Activated CD4-positive, alpha-beta T cell treated with anti-CD3 and anti-CD28 coated beads for 36 hours (primary cell): ENCODE measurements around the gene TSPO2. TPM values are rescaled to one million over a fixed set of nuclear protein-coding genes. Genes with fewer than 3 reads are reported as not detected.

Experiments
- ATAC-seq: fragments of 200-7000 bp; cut with Tn5 transposase; one replicate; pipeline ENCODE4 v1.10.0; 2021; ENCODE audit warnings: mild to moderate bottlenecking, moderate library complexity
- CTCF ChIA-PET: fragments of 350-600 bp; sonication (Branson Sonifier 250); formaldehyde crosslinking; loops from one replicate; lab custom pipeline; 2021; ENCODE audit warnings: antibody characterized with exemption; lab: Charles Lee
- POLR2A ChIA-PET: fragments of 350-600 bp; sonication (Branson Sonifier 250); formaldehyde crosslinking; loops from one replicate; lab custom pipeline; 2021; ENCODE audit warnings: antibody characterized with exemption, inconsistent platforms; lab: Charles Lee
- DNase-seq: peaks from one replicate; pipeline ENCODE4 v3.0.0-alpha.2; 2020
- H3K27ac Mint-ChIP-seq: one replicate; pipeline ENCODE4 v1.8.0; 2021; ENCODE audit warnings: mixed read lengths
- H3K27me3 Mint-ChIP-seq: one replicate; pipeline ENCODE4 v1.8.0; 2021; ENCODE audit warnings: mixed read lengths
- H3K36me3 Mint-ChIP-seq: one replicate; pipeline ENCODE4 v1.8.0; 2021; ENCODE audit warnings: low read depth, mixed read lengths
- H3K4me1 Mint-ChIP-seq: one replicate; pipeline ENCODE4 v1.8.0; 2021; ENCODE audit warnings: mixed read lengths
- H3K4me3 Mint-ChIP-seq: one replicate; pipeline ENCODE4 v1.8.0; 2021; ENCODE audit warnings: mild to moderate bottlenecking, moderate library complexity, mixed read lengths
- H3K9me3 Mint-ChIP-seq: one replicate; pipeline ENCODE4 v1.8.0; 2021; ENCODE audit warnings: low read depth, mixed read lengths
- intact Hi-C, 2 experiments: fragments of 100-400 bp; cut with DNase I in 1 of 2; cut with micrococcal nuclease in 1 of 2; formaldehyde crosslinking; loops; one replicate each; pipeline versions ENCODE4 v1.14.2 to v1.15.1; 2022 to 2024; cut with DNase I, micrococcal nuclease
- total RNA-seq, 2 experiments: library from RNA; stranded (reverse); gene quantifications; one replicate each; pipeline ENCODE4 v1.2.3, GENCODE V29; 2021

The TSPO2 gene
- total RNA-seq, 2 experiments from 2014 or later = not detected

DNA sequence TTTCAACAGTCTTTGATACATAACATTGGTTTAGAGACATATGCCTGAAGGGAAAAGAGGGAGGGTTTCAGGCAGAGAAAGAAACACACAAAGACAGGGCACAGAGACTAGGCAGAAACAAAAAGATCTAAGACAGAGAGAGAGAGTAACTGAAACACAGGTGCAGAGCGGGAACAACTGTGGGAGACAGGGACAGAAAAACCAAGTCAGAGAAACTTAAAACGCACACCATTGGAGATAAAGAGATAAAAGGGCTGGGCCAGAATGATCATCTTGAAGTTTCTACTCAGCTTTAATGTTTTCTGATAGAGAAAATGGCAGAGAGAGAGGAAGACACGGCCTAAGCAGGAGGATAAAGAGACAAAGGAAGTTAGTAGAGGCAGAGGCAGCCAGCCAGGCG lies 15.0 kb upstream of the TSPO2 start:
- Mint-ChIP-seq H3K4me3 (peak overlapping the region; percentile 73), H3K27ac (peak overlapping the region; percentile 73), H3K9me3 (no peaks in the 10 kb centered on the region), H3K4me1 (peaks cover 17% of the 10 kb centered on the region), H3K36me3 (no peaks in the 10 kb centered on the region), H3K27me3 (no peaks in the 10 kb centered on the region)
- intact Hi-C loops = loop anchor here (1.0 to 5.0 kb wide), 3 partner anchors 21 to 290 kb away; no protein-coding TSS in a partner anchor
- ATAC-seq (no peak), DNase-seq (no peak)
- ChIA-PET CTCF (interaction anchor here (0.6 to 3.4 kb wide), 19 partner anchors 8 to 1152 kb away, joined by 3 to 27 read pairs (median 5); partner anchors contain the start of gene TSPO2), POLR2A (interaction anchor here (1.2 kb wide), 1 partner anchor 32 kb away, joined by 3 read pairs; no protein-coding TSS in a partner anchor)

DNA sequence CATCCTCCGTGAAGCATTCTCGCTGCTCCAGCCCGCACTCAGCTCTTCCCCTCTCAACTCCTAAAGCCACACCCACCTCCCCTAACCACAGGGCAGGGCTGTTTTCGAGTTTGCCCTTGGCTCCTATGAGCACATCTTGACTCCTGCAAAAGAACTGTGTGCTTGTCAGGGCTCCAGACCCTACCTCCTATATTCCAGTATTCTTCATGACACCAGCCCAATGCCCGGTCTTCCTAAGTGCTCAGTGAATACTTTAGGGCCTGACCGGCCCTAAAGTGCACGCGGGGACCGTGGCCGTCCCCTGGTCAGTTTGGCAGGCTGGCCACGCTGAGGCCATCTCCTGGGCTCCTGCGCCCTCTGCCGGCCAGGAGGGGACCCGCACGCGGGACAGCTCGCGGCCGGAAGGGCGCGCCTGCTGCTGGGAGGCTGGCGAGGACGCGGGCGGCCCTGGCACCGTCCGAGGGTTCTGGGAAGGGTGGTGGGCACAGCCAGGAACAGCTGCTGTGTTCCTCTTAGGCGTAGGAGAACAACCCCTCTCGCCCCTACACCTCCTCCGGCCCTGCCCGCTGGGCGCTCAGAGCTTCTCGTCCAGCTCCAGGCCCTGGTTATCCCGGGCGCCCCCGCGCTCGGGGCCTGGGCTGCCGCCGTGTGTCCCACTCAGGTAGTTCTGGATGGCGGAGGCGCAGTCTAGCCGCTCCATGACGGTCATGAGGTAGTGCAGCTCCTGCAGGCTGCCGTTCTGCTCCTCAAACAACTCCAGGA lies 14.3 kb upstream of the TSPO2 start:
- intact Hi-C loops = loop anchor here (1.0 to 5.0 kb wide), 5 partner anchors 22 to 700 kb away; no protein-coding TSS in a partner anchor
- ATAC-seq = peak; percentile 88
- H3K4me1 Mint-ChIP-seq = peaks cover 17% of the 10 kb centered on the region

DNA sequence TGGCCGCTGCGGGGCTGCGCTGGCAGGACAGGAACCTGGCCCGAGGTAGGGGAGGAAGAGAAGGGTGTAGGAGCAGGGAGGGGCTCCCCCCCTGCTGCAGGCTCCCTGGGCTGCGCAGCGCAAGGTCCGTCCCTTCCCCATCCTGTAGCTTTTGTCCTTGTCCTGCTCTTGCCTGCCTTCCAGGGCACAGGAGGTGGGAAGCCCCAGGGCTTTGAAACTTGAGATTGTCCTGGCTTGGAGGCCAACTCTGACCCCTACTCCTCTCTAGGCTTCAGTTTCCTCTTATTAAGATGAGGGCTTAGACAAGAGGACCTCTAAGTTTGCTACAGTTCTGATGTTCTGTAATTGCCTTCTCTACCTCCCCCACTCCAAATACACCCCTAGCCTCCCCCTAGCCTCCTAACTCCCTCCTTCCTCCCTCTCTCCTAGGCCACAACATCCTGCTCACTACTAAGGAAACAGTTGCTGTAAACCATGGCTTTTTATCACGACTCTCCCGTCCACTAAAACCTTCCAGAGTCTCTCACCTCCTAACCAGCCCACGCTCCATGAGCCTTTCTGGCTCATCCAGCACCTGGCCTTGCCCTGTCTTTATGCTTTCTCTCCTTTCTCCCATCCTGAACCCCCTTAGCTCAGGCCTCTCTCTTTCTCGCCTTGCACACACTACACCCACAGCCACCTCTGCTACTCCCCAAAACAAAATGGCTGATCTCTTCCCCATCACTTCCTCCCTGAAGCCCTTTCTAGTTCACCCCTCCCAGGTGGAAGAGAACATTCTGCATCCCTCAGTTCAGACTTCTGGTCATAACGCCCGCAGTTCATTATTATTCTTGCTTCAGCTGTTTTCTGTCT lies 13.5 kb upstream of the TSPO2 start:
- POLR2A ChIA-PET = interaction anchor here (0.6 to 1.2 kb wide), 4 partner anchors 9 to 471 kb away, joined by 3 to 5 read pairs (median 4); partner anchors contain the start of genes NFYA and OARD1
- intact Hi-C loops = loop anchor here in 1 of 2 experiments (1.0 to 5.0 kb wide), 5 partner anchors 22 to 700 kb away; no protein-coding TSS in a partner anchor
- H3K4me3 Mint-ChIP-seq = peak overlapping the region; percentile 73
- H3K9me3 Mint-ChIP-seq = no peaks in the 10 kb centered on the region
- H3K27ac Mint-ChIP-seq = peak overlapping the region; percentile 82
- H3K36me3 Mint-ChIP-seq = no peaks in the 10 kb centered on the region
- DNase-seq (no peak), ATAC-seq (peak; percentile 48)
- H3K4me1 Mint-ChIP-seq = peaks cover 17% of the 10 kb centered on the region
- CTCF ChIA-PET = interaction anchor here (0.6 to 3.4 kb wide), 20 partner anchors 7 to 1681 kb away, joined by 3 to 27 read pairs (median 6); partner anchors contain the start of gene TSPO2
- no peaks in the 10 kb centered on the region for H3K27me3 Mint-ChIP-seq

More for the DNA sequence above, 14.3 kb upstream of the TSPO2 start:
- peak overlapping the region; percentile 77 for H3K27ac Mint-ChIP-seq
- POLR2A ChIA-PET = interaction anchor here (0.6 to 1.2 kb wide), 4 partner anchors 8 to 45 kb away, joined by 3 to 5 read pairs (median 4); partner anchors contain the start of genes NFYA and OARD1
- CTCF ChIA-PET = interaction anchor here (0.6 to 3.4 kb wide), 25 partner anchors 8 to 1191 kb away, joined by 3 to 27 read pairs (median 5); partner anchors contain the start of gene TSPO2
- H3K36me3 Mint-ChIP-seq = no peaks in the 10 kb centered on the region
- H3K9me3 Mint-ChIP-seq = no peaks in the 10 kb centered on the region
- peak; percentile 89 for DNase-seq
- no peaks in the 10 kb centered on the region for H3K27me3 Mint-ChIP-seq
- H3K4me3 Mint-ChIP-seq = peak overlapping the region; percentile 73

DNA sequence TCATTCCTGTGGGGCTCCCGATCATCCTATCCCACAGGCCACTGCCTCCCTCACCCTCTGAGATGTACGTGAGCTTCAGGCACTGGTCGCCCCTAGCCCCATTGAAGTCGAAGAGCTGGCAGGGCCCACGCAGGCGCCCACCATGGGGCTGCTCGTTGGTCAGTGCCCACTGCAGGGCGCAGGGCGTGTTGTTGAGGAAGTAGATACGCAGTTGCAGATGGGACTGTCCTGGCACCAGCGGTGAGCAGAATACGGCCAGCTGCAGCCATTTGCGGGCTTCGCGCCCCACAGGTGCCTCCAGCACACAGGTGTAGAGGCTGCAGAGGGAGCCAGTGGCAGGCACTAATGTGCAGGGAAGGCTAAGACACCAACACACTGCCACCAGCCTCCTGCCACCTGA lies 9.4 kb upstream of the TSPO2 start:
- ChIA-PET CTCF (interaction anchor here (0.7 kb wide), 1 partner anchor 11 kb away, joined by 3 read pairs; no protein-coding TSS in a partner anchor), POLR2A (interaction anchor here (0.7 kb wide), 1 partner anchor 16 kb away, joined by 3 read pairs; no protein-coding TSS in a partner anchor)
- H3K4me1 Mint-ChIP-seq = peaks cover 9% of the 10 kb centered on the region
- ATAC-seq (no peak), DNase-seq (no peak)
- H3K27ac Mint-ChIP-seq = no peak overlapping the region
- intact Hi-C loops = no loop called here
- no peak overlapping the region for H3K4me3 Mint-ChIP-seq
- no peaks in the 10 kb centered on the region for H3K36me3 Mint-ChIP-seq
- H3K9me3 Mint-ChIP-seq = no peaks in the 10 kb centered on the region
- H3K27me3 Mint-ChIP-seq = no peaks in the 10 kb centered on the region

DNA sequence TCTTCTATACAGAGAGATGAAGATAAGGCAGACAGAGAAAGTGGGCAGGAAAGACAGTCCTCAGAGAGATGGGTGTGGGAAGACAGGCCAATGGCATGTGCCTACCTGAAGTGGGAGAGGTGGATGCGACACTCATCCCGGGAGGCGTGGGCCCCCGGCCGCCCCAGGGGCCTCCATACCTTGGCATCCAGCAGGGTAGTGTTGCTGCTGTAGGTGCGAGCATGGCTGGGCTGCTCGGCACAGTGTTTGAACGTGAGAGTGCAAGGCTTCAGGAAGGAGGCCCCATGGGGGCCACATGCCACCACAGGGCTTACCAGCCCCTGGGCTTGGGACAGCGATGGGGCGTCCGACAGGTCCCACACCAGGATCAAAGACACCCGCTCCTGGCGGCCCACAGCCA lies 8.5 kb upstream of the TSPO2 start:
- DNase-seq (no peak), ATAC-seq (no peak)
- POLR2A ChIA-PET = no interaction called here
- no peaks in the 10 kb centered on the region for H3K27me3 Mint-ChIP-seq
- H3K9me3 Mint-ChIP-seq = no peaks in the 10 kb centered on the region
- intact Hi-C loops = no loop called here
- peaks cover 6% of the 10 kb centered on the region for H3K4me1 Mint-ChIP-seq
- H3K27ac Mint-ChIP-seq = no peak overlapping the region
- H3K36me3 Mint-ChIP-seq = no peaks in the 10 kb centered on the region
- no peak overlapping the region for H3K4me3 Mint-ChIP-seq
- CTCF ChIA-PET = interaction anchor here (0.6 to 0.7 kb wide), 2 partner anchors 145 to 1442 kb away, joined by 3 to 5 read pairs; no protein-coding TSS in a partner anchor

DNA sequence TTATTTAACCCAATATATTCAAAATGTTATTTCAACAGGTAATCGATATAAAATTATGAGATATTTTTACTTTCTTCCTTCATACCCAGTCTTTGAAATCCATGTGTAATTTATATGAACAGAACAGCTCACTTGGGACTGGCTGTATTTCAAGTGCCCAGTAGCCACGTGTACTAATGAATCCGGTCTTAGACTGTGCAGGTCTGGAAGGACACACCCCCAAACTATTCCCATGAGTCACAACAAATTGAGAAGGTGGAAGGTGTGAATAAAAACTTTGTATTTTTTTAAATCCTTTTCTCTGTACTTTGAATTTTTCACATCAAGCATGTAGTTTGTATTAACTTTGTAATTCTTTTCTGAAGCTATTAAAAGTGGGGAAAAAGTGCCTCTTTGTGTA lies 6.1 kb upstream of the TSPO2 start:
- Mint-ChIP-seq H3K4me3 (no peak overlapping the region), H3K36me3 (no peaks in the 10 kb centered on the region), H3K27me3 (no peaks in the 10 kb centered on the region), H3K4me1 (peaks cover 8% of the 10 kb centered on the region), H3K27ac (no peak overlapping the region), H3K9me3 (no peaks in the 10 kb centered on the region)
- ATAC-seq (no peak), DNase-seq (no peak)
- CTCF ChIA-PET = interaction anchor here (1.1 to 1.7 kb wide), 3 partner anchors 9 to 35 kb away, joined by 3 to 7 read pairs (median 3); no protein-coding TSS in a partner anchor
- intact Hi-C loops = no loop called here
- POLR2A ChIA-PET = no interaction called here

DNA sequence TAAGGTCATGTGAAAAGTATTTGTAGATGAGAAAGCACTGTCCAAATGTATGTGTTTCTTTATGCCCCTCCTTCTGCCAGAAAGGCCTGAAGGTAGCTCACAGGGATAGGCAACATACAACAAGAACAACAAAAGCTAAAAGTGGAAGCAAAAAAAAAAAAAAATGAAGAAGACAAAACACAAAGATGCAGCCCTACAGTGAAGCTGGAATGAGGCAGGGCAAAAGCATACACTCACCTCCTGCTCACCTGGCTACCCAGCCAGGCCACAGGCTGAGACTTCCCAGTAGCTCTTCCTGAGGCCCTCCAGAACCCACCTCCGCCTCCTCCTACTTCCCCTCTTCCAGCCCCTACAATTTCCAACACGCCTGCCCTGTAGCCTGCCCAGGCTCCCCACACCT lies 5.7 kb upstream of the TSPO2 start:
- Mint-ChIP-seq H3K27ac (no peak overlapping the region), H3K4me3 (no peak overlapping the region), H3K4me1 (peaks cover 8% of the 10 kb centered on the region), H3K9me3 (no peaks in the 10 kb centered on the region), H3K27me3 (no peaks in the 10 kb centered on the region), H3K36me3 (no peaks in the 10 kb centered on the region)
- ATAC-seq (no peak), DNase-seq (no peak)
- ChIA-PET POLR2A (no interaction called here), CTCF (interaction anchor here (1.1 to 1.7 kb wide), 5 partner anchors 9 to 1103 kb away, joined by 3 to 7 read pairs (median 3); no protein-coding TSS in a partner anchor)
- intact Hi-C loops = no loop called here

DNA sequence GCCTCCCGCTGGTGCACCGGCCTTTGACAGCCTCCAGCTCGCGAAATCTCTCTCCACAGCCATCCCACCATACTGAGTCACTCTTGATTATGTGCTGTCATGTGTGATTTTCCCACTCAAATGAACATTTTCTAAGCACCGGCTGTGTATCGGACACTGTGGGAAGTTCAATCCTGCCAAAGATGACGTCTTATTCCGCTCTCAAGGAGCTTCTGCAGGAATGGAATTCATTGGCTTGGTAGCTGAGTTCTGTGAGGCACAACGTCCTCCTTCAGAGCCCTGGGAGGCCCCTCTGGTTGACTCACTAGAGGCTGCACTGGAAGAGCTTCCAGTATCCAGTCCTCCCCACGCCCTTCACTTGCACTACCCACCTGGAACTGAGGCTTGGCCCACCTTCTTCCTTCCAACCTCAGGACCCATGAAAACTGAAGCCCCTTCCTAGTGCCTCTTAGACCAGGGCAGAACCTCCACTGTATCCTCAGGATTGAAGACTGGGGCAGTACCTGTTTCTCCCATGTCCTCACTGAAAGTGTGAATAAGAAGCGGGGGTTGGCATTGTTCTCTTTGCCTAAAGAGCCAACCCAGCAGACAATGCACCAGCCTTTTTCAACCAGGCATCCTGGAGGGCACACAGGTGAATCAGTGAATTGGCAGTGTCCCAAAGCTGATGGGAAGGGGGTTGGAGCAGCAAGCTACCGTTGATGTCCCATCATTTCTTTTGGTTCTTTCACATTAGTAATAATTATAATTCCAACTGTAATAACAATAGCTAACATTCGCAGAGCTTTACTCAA lies 5.0 kb upstream of the TSPO2 start:
- ATAC-seq (no peak), DNase-seq (no peak)
- ChIA-PET POLR2A (no interaction called here), CTCF (interaction anchor here (0.7 to 1.7 kb wide), 5 partner anchors 9 to 1104 kb away, joined by 3 to 7 read pairs (median 3); no protein-coding TSS in a partner anchor)
- H3K4me3 Mint-ChIP-seq = no peak overlapping the region
- no peaks in the 10 kb centered on the region for H3K9me3 Mint-ChIP-seq
- peaks cover 8% of the 10 kb centered on the region for H3K4me1 Mint-ChIP-seq
- H3K27me3 Mint-ChIP-seq = no peaks in the 10 kb centered on the region
- no peak overlapping the region for H3K27ac Mint-ChIP-seq
- intact Hi-C loops = no loop called here
- H3K36me3 Mint-ChIP-seq = peaks cover 4% of the 10 kb centered on the region

DNA sequence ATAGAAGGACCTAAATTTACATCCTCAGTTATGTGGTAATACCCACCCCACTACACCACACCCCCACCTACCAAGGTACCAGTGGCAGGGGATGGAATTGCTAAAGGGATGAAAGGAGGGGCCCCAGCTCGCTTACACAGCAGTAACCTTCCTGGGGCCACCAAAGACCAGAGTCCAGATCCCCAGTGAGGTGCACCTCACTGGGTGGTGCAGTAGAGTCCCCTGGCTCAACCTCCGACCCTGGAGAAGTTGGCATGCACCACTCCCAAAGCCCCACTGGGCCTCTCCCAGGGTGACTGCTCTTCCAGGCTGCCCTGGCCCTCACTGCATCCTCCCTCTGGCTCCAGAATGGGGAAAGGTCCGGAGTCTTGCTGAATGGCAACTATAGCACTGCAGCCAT lies 4.1 kb upstream of the TSPO2 start:
- ChIA-PET CTCF (interaction anchor here (0.6 to 2.5 kb wide), 4 partner anchors 14 to 1717 kb away, joined by 3 to 13 read pairs (median 6); partner anchors contain the start of gene APOBEC2), POLR2A (no interaction called here)
- intact Hi-C loops = no loop called here
- ATAC-seq (no peak), DNase-seq (no peak)
- no peaks in the 10 kb centered on the region for H3K9me3 Mint-ChIP-seq
- H3K4me3 Mint-ChIP-seq = no peak overlapping the region
- H3K27ac Mint-ChIP-seq = no peak overlapping the region
- H3K4me1 Mint-ChIP-seq = peaks cover 8% of the 10 kb centered on the region
- peaks cover 4% of the 10 kb centered on the region for H3K36me3 Mint-ChIP-seq
- H3K27me3 Mint-ChIP-seq = no peaks in the 10 kb centered on the region
